ENCODE data around the gene TRIM44. TPM values are rescaled to one million over a fixed set of nuclear protein-coding genes. Genes with fewer than 3 reads are reported as not detected.
"Not testable (repeated sequence)": the region's sequence is repeated elsewhere in the genome, so short reads cannot be mapped to it uniquely, and the experiment has no call there.

The TRIM44 gene
- total RNA-seq, 1 experiment from 2014 or later: 60.7 TPM

DNA sequence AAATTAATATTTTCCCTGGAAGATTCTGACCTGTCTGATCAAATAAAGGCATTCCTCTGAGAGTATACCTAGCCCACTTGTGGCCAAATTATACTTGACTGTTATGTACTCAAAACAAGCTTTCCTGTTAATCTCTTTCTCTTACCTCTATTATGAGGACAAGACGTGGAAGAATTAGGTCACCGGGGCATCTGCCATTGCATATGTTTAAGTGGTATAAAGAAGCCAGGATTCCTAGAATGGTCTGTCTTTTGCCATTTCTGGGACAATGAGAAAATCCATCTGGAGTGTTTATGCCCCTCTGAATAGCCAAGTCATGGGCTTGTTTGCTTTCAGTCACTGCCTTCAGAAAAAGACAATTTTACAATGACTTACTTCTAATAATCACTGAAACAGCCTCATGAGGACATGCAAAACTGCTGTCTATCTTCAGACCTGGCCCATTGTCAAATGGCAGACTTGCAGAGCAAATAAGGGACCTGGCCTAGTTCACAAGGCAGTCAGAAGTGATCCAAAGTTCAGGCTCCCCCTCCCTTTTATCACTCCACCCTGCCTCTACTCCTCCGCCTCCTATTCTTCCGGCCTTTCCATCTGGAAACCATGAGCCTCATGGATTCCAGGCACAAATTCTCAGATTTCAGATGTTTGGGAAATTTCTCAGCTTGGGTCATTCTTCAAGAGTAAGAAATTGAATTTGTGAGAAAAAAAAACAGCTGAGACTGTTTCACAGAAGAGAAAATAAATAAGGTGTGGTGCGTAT lies 153.2 kb downstream of the TRIM44 start:
- no peak for DNase-seq (ENCODE audit: low spot score)

DNA sequence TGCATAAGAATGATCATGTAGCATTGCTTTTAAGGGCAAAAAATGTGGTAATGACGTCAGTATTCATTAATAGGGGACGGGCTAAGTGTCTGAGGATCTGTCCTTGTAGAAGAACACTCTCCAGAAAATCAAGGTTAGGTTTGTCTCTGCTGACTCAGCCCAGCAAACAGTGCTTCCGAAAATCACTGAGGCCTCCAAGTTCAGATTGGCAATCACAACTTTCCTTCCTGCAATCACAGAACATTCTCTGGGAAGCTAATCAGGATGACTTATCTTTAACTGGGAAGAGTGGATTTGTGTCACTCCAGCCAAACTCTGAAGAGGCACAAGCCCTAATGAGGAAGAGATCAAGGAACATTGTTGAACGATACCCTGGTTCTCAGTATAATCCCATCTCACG lies 158.0 kb downstream of the TRIM44 start:
- DNase-seq (ENCODE audit: low spot score): no peak

DNA sequence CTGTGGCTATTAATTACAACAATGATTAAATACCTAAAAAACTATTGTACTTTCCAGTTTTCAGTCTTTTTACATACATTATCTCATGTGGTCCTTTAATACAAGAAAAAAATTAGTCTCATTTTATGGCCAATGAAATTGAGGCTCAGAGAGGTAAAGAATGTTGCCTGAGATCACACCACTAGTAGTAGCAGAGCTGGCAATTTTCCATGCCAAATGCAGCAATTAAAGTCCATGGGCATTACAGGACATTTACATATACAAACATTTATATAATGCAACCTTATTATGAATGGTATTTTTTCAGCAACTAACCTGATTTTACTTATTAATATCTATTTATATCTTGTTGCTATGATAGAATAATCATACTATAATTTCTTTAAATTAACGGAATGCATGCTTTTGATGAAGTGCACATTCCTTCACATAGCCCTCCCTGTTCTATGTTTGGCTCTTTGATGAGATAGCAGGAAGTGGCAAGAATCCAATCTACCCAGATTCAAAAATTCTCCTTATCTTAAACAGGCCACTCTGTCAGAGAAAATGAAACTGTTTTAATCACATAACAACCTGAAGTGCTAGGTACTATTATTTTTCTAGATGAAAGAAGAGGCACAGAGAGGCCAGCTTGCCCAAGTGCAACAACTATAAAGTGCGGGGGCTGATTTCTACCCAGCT lies 160.4 kb downstream of the TRIM44 start:
- no peak for DNase-seq (ENCODE audit: low spot score)

DNA sequence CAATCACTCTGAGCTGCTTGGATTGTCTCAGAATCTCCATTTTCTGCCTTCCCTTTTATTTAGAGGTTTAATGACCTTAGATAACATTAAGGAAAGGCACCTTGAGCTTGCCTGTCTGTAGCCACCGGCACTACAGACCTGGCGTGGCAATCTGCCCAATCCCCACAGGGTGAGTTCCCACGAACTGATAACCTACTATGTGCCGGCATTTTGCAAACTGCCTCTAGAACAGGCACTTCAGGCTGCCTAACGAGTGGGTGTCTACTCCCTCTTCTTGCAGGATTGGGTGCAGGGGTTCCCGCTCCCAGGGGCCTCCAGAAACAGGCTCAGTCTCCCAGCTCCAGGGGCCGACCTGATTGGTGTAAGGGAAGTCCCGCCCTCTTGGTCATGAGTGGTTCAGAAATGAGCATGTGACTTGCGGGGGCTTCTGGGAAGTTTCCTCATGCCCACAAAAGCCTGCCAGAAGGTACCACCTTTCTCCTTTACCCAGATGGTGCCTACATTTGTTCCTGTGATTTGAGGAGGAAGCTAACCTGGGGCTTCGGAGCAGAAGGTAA lies 161.2 kb downstream of the TRIM44 start:
- DNase-seq (ENCODE audit: low spot score): no peak

DNA sequence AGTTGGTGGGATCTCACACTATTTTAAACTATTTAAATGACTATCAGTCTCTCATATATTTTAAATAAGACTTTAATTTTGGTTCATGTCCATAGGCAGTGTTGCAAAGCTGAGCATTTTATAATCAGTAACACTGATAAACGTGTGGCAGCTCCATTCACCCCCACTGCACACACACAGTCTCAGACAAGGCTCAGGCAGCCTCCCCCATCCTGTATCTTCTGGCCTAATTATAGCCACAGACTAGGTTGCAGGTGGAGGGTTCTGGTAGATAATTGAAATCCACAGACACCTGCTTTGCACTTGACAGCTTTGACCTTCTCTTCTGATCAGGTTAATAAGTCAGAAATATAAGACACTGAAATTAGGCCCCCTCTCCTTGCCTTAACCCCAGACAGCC lies 162.8 kb downstream of the TRIM44 start:
- DNase-seq (ENCODE audit: low spot score): no peak

DNA sequence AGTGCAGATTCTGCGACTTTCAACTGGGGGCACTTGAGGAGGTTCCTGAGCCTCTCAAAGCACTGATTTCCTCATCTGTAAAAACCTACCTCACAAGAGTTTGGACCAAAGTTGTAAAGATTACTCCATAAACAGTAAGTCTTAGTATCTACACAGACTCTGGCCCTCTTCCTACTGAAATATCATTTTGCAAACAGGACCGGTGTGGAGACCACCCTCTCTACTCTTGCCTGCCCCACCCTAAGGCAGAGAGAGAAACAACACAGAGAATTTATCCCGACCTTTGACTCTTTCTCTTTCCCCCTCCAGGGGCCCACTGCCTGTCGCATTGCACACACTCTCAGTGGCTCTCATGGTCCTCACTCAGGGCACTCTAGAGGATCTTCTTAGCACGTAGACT lies 163.4 kb downstream of the TRIM44 start:
- DNase-seq (ENCODE audit: low spot score): no peak

DNA sequence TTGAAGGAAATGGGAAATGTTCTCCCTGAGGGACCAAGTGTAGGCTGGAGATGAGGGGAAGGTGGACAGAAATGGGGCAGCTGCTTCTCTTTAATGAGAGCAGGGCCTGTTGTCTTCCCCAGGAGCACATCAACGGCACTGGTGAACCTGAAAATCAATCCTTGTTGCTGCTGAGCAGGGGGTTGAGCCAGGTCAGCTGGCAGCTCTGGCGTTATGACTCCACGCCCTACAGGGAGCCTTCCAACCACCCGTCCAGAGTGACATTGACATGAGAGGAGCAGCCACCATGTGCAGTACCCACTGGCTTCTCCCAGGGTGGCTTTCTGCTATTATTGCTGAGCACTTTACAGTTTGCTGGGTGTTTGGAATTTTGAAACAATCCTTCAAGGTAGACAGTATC lies 164.4 kb downstream of the TRIM44 start:
- DNase-seq (ENCODE audit: low spot score): no peak

DNA sequence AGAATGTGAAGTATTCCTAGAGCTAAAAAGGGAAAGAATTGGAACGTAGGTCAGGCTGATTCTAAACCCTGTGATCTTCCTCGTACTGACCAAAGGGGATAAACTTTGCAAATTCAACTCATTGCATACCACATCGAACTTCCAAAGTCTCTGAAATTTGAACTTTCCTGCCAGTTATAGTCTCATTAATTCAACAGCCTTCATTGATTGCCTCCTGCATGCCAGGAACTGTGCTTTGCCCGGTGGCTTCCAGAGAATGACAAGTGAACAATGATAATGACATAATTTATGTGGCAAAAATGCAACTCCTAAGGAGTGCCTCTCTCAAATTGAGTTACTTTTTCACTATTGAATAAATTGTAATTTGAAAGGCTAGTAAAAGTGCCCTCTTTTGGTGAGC lies 173.6 kb downstream of the TRIM44 start:
- DNase-seq (ENCODE audit: low spot score): no peak

DNA sequence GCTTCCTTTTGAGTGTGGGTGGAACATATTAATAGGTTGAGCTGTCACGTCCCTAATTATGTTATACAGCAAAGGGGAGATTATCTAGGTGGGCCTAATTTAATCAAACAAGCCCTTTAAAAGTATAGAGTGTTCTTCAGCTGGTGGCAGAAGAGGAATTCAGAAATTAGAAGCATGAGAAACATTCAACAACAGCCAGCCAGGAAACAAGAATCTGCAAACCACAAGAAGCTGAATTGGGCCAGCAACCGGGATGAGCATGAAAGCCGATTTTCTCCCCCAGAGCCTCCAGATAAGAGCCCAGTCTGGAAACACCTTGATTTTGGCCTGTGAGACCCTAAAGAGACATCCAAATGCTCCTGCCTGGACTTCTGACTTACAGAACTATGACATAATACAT lies 175.5 kb downstream of the TRIM44 start:
- DNase-seq (ENCODE audit: low spot score): no peak

DNA sequence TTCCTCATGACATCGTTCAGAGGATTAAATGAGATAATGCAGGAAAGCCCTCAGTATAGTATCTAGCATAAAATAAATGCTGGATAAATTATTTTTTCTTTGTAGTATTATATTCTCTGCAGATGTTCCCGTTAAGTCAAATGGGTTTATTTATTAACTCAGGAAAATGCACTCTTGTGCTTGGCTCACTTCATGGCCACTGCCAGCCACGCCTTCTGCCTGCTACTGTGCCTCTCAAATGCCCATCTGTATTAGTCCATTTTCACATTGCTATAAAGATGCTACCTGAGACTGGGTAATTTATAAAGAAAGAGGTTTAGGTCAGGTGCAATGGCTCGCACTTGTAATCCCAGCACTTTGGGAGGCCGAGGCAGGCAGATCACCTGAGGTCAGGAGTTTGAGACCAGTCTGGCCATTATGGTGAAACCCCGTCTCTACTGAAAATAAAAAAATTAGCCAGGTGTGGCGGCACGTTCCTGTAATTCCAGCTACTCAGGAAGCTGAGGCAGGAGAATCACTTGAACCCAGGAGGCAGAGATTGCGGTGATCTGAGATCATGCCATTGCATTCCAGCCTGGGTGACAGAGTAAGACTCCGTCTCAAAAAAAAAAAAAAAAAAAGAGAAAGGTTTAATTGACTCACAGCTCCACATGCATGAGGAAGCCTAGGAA lies 176.3 kb downstream of the TRIM44 start:
- DNase-seq (ENCODE audit: low spot score): not testable (repeated sequence)

DNA sequence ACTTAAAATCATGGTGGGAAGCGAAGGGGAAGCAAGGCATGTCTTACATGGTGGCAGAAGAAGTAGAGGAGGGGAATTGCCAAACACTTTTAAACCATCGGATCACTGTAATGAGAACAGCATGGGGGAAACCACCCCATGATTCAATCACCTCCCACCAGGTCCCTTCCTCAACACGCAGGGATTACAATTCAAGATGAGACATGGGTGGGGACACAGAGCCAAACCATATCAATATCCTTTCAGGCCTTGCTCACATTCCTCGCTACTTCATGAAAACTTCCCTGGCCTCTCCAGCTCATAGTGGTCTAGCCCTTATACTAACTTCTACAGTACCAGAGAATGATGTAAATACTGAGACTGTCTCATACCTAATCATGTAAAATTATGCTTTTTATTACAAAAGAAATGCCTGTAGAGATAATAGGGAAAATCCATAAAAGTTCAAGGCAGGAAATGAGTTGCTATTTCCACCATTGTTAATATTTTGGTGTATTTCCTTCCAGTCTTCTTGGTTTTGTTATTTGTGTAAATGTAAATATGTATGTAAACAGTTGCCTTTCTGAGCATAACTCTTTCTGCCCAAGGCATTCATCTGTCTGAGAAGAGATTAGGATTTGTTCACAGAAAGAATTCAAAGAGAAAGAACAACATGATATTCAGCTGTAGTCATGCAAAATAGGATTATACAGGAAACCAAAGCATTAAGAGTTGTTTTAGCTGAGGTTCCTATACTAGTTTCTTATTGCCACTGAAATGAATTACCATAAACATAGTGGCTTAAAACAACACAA lies 177.0 kb downstream of the TRIM44 start:
- no peak for DNase-seq (ENCODE audit: low spot score)

DNA sequence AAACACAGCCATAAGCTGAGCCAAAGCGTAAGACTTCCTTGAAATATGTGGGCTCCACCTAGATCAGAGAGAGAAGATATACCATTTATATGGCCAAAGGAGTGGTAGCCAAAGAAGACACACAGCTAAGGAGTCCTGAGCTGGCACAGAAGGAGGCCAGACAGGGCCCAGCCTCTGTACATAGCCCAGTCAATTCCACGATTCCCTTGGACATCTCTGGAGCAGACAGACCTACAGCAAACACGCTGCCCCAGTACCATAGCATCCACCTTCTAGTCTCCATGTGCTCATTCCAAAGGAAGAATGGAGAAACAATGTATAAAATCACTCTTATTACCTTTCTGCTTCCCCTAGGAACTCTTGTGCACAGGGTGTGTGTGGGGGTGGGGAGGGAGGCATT lies 179.2 kb downstream of the TRIM44 start:
- no peak for DNase-seq (ENCODE audit: low spot score)

DNA sequence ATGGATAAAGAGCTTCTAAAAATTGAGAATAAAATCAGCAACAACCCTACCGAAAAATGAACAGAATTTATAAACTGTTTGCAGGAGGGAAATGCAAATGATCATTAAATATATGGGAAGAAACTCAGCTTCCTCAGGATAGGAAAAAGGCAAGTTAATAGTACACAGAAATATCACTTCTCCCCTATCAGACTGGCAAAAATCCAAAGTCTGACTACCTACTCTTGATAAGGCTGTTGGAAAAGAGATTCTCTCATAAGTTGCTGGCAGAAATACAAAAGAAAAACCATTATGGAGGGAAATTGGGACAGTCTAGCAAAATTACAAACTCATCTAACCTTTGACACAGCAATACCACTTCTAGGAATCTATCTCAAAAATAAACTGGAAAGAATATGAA lies 180.4 kb downstream of the TRIM44 start:
- DNase-seq (ENCODE audit: low spot score): no peak

DNA sequence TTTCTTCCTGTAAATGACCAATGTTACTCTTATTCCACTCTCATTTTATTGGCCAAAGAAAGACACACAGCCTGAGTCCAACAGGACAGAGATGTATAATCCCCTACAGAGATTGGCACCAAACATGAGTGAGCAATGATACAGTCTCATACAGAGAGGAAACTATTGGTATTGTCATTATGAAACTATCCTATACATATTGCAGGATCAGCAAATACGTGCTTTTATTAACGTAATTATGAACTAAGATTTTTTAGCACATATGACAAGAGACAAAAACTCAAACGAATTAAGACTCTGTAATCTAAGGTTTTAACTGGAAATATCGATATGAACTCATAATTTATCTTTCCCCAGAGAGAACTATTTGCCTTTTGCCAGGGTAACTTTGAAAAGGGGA lies 182.0 kb downstream of the TRIM44 start:
- no peak for DNase-seq (ENCODE audit: low spot score)

DNA sequence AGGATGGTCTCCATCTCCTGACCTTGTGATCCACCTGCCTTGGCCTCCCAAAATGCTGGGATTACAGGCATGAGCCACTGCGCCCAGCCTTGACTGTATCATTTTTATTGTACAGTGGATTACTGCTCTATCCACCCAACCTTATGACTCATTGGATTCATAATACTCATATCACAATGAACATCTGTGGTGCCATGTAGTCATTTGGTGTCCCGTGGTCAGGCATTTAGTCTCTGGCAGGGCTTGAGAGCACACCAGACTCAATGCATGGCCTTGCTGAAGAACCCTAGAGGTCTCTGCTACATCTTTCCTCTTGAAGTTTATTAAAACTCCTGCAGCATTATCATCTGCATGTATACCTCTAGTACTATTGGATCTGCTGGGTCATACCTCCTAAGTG lies 183.3 kb downstream of the TRIM44 start:
- no peak for DNase-seq (ENCODE audit: low spot score)

DNA sequence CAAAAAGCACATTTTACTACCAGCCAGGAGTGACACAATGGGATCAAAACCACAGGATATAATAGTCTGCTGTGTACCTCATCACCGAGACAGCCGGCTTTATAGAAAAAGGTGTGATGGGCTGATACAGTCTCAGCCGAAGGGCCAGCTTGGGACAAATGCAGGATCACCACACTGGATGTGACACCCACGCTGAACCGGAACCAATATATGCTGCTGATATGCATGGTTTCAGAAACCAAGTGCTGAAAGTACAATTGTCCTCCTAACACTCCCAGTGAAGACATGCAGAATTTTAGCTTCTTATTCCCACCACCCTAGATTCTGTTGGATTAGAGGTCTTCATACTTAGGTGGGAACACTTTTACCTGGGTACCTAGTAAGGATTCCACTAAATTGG lies 184.3 kb downstream of the TRIM44 start:
- no peak for DNase-seq (ENCODE audit: low spot score)

DNA sequence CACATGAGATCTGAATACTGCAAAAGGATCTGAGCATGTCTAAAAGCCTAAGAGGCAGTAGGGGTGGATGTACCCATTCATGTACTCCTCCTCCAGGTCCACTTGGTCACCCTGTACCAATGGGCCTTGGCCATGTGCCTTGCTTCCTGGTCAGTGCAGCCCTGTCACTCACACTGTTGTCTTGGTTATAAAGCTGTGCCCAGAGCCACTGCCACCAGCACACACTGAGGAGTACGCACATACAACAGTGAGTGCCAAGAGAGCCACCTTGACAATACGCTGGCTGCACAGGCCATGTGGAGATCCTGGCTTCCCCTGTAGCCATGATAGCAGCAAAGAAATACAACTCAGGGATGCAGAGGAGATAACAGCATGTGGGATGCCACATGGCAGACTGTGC lies 184.9 kb downstream of the TRIM44 start:
- DNase-seq (ENCODE audit: low spot score): no peak

DNA sequence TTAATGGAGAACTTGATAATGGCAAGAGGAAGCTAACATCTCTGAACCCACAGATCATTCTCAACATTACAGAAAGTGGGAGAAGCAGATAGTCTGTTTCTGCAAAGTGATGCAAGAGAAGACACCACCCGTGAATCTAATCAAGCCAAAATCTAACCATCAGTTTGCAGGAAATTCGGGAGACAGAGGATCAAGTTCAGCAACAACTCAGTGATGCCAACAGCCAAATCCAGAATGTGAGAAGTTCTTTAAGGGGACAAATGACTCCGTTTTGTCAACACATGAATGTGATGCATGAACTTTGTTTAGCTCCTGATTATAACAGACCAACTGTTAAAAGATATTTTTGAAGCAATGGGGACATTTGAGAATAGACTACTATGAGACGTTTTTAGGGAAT lies 186.0 kb downstream of the TRIM44 start:
- no peak for DNase-seq (ENCODE audit: low spot score)

DNA sequence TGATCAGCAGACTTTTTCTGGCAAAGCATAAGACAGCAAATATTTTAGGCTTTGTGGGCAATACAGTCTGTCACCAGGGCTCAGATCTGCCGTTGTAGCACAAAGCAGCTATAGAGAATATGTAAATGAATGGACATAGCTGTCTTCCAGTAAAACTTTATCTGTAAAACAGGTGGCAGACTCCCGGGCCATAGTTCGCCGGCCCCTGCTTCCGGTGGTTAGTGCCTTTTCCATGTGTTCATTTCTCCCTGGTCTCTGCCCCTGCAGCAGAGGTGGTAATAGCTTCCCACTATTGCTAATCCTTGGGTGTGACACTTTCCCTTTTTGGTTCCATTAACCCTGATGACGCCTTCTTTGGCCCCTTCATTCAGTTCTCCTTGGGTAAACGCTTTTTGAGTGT lies 187.6 kb downstream of the TRIM44 start:
- no peak for DNase-seq (ENCODE audit: low spot score)

DNA sequence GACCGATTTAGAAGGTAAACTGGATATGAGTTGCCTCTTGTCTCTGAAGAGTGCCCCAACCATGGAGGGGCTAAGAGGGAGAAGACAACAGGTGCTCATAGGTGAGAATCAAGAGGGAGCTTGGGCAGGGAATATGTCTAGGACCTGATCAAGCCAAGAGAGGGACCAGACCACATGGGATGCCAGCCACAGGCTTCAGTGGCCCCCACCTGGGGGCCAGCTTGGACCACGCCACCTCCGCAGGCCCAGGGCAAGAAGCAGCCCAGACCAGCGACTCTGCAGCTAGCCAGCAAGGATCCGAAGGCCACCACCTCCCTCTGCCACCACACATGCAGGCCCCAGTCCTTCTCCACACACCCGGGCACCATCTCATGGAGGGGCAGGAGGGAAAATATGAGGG lies 188.8 kb downstream of the TRIM44 start:
- DNase-seq (ENCODE audit: low spot score): no peak

DNA sequence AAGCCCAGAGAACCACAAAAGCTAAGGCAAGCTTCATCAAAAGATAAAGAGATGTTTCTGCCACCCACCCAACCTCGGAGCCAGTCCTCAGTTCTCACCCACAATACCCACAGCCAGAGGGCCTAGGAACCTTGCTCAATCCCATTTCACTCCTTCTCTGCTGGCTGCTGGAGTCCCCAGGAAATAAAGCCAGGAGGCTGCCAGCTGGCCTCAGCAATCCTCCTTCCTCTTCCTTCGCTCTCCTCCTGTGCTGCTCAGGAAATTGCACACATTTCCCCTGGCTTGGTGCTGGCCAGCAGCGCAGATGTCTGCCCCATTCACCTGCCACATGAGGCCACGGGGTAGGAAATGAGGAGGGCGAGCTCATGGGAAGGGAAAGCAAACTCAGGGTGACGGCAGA lies 189.5 kb downstream of the TRIM44 start:
- no peak for DNase-seq (ENCODE audit: low spot score)

DNA sequence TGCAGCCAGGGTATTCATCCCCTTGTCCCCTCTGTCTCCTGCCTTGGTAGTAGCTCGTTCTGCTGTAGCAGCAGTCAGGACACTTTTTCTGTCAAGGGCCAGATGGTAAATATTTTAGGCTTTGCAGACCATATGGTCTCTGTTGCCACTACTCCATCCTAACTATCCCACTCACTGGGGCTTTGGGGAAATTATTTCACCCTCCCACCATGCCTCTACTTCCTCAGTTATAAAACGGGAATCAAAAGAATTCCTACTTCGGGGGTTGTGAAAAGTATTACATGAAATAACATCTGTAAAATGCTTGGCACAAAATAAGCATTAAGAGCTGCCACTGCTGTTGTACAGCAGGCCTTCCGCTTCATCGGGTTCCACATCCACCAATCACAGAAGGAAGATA lies 191.4 kb downstream of the TRIM44 start:
- DNase-seq (ENCODE audit: low spot score): no peak

Measured in H4 (cell line).